ENCODE data around the gene TPD52L1.

Gene TPD52L1

GRCh38 chr6:125257351-125257750, 103.8 kb downstream of the TPD52L1 start:
- no peaks in the 10 kb centered on the region for H3F3A ChIP-seq (ENCODE audit: control insufficient read depth, insufficient read depth)
- H3K4me1 ChIP-seq (ENCODE audit: control insufficient read depth, low read length), result no peaks in the 10 kb centered on the region
- no peak overlapping the region for H3K4me2 ChIP-seq (ENCODE audit: low read length)
- H4K20me1 ChIP-seq (ENCODE audit: control insufficient read depth, insufficient read depth, low read depth, low read length), result no peaks in the 10 kb centered on the region
- TF ChIP-seq CTCF (IDR thresholded peaks at IDR 0.05; ENCODE audit: low read depth, low read length, poor library complexity, severe bottlenecking) (no peak), EZH2phosphoT487 (IDR thresholded peaks at IDR 0.05; ENCODE audit: borderline replicate concordance, low read length) (no peak)
- no peaks in the 10 kb centered on the region for H3K27me3 ChIP-seq (ENCODE audit: control insufficient read depth, low read length)
- H3K36me3 ChIP-seq (ENCODE audit: control insufficient read depth, low read length), result no peaks in the 10 kb centered on the region
- H3K27ac ChIP-seq (ENCODE audit: low read depth, low read length), result no peak overlapping the region
- H3K9me2 ChIP-seq (replicated peaks; ENCODE audit: control insufficient read depth, low read length), result no peaks in the 10 kb centered on the region
- H3K4me3 ChIP-seq (ENCODE audit: low read length), result no peak overlapping the region
- no peaks in the 10 kb centered on the region for H3K79me2 ChIP-seq (ENCODE audit: control insufficient read depth, low read length)
- H3K9me3 ChIP-seq (ENCODE audit: control insufficient read depth, insufficient read depth, low read length), result no peaks in the 10 kb centered on the region

GRCh38 chr6:125258651-125259353, 105.2 kb downstream of the TPD52L1 start:
- H3K4me2 ChIP-seq (ENCODE audit: low read length), result no peak overlapping the region
- H3K79me2 ChIP-seq (ENCODE audit: control insufficient read depth, low read length), result no peaks in the 10 kb centered on the region
- no peaks in the 10 kb centered on the region for H4K20me1 ChIP-seq (ENCODE audit: control insufficient read depth, insufficient read depth, low read depth, low read length)
- H3K36me3 ChIP-seq (ENCODE audit: control insufficient read depth, low read length), result no peaks in the 10 kb centered on the region
- no peak overlapping the region for H3K4me3 ChIP-seq (ENCODE audit: low read length)
- no peaks in the 10 kb centered on the region for H3K9me3 ChIP-seq (ENCODE audit: control insufficient read depth, insufficient read depth, low read length)
- no peaks in the 10 kb centered on the region for H3F3A ChIP-seq (ENCODE audit: control insufficient read depth, insufficient read depth)
- no peak for TF ChIP-seq EZH2phosphoT487 (IDR thresholded peaks at IDR 0.05; ENCODE audit: borderline replicate concordance, low read length)
- TF ChIP-seq CTCF (IDR thresholded peaks at IDR 0.05; ENCODE audit: low read depth, low read length, poor library complexity, severe bottlenecking), result no peak
- H3K27me3 ChIP-seq (ENCODE audit: control insufficient read depth, low read length), result no peaks in the 10 kb centered on the region
- H3K9me2 ChIP-seq (replicated peaks; ENCODE audit: control insufficient read depth, low read length), result no peaks in the 10 kb centered on the region
- H3K4me1 ChIP-seq (ENCODE audit: control insufficient read depth, low read length), result no peaks in the 10 kb centered on the region
- no peak overlapping the region for H3K27ac ChIP-seq (ENCODE audit: low read depth, low read length)

- TF ChIP-seq CTCF (IDR thresholded peaks at IDR 0.05; ENCODE audit: low read depth, low read length, poor library complexity, severe bottlenecking) (no peak), EZH2phosphoT487 (IDR thresholded peaks at IDR 0.05; ENCODE audit: borderline replicate concordance, low read length) (no peak)
- Histone ChIP-seq H3K4me2 (ENCODE audit: low read length) (no peak overlapping the region), H3K4me1 (ENCODE audit: control insufficient read depth, low read length) (no peaks in the 10 kb centered on the region), H3K27ac (ENCODE audit: low read depth, low read length) (no peak overlapping the region), H3K9me3 (ENCODE audit: control insufficient read depth, insufficient read depth, low read length) (no peaks in the 10 kb centered on the region), H3F3A (ENCODE audit: control insufficient read depth, insufficient read depth) (no peaks in the 10 kb centered on the region), H3K36me3 (ENCODE audit: control insufficient read depth, low read length) (no peaks in the 10 kb centered on the region), H4K20me1 (ENCODE audit: control insufficient read depth, insufficient read depth, low read depth, low read length) (no peaks in the 10 kb centered on the region), H3K79me2 (ENCODE audit: control insufficient read depth, low read length) (no peaks in the 10 kb centered on the region), H3K4me3 (ENCODE audit: low read length) (no peak overlapping the region), H3K27me3 (ENCODE audit: control insufficient read depth, low read length) (no peaks in the 10 kb centered on the region), H3K9me2 (replicated peaks; ENCODE audit: control insufficient read depth, low read length) (no peaks in the 10 kb centered on the region)
Observed at GRCh38 chr6:125259354-125259736, 105.8 kb downstream of the TPD52L1 start.
